Measurements from ENCODE around the gene SEMA5A.

GRCh38 chr5:9094582-9094981 is 451.3 kb downstream of the SEMA5A start:
- no peak for TF ChIP-seq POLR2AphosphoS5 (IDR thresholded peaks at IDR 0.05)
- no peak for TF ChIP-seq CTCF (IDR thresholded peaks at IDR 0.05)
- no peak for TF ChIP-seq POLR2A (IDR thresholded peaks at IDR 0.05)

Data from breast epithelium (tissue), 3 donors.